ENCODE measurements around the gene SYNCRIP. TPM values are rescaled to one million over a fixed set of nuclear protein-coding genes. Genes with fewer than 3 reads are reported as not detected.
"Not testable (repeated sequence)": the region's sequence is repeated elsewhere in the genome, so short reads cannot be mapped to it uniquely, and the experiment has no call there.

SYNCRIP gene
- total RNA-seq, 2 donors from 2014 or later: 32.6 to 39.0 TPM

GRCh38 chr6:85591207-85591606, 51.5 kb downstream of the SYNCRIP start:
- Histone ChIP-seq H3K9me3 (no peaks in the 10 kb centered on the region), H3K36me3 (no peaks in the 10 kb centered on the region), H3K4me3 (no peak overlapping the region), H3K4me1 (peaks cover 0 to 17% of the 10 kb centered on the region in 2 donors), H3K27ac (no peak overlapping the region), H3K27me3 (no peaks in the 10 kb centered on the region)
- no peak for TF ChIP-seq CTCF (IDR thresholded peaks at IDR 0.05)
- DNase-seq (ENCODE audit: low spot score): no peak

GRCh38 chr6:85585741-85586140, 56.9 kb downstream of the SYNCRIP start:
- H3K36me3 ChIP-seq: no peaks in the 10 kb centered on the region
- H3K27me3 ChIP-seq: no peaks in the 10 kb centered on the region
- no peak for DNase-seq (ENCODE audit: low spot score)
- H3K4me3 ChIP-seq: no peak overlapping the region
- peaks cover 0 to 6% of the 10 kb centered on the region in 2 donors for H3K4me1 ChIP-seq
- peaks cover 0 to 15% of the 10 kb centered on the region in 2 donors for H3K9me3 ChIP-seq
- no peak for TF ChIP-seq CTCF (IDR thresholded peaks at IDR 0.05)
- no peak overlapping the region for H3K27ac ChIP-seq

- not testable (repeated sequence) for H3K27me3 ChIP-seq; H3K27ac ChIP-seq; DNase-seq (ENCODE audit: low spot score); H3K36me3 ChIP-seq; H3K4me3 ChIP-seq
- Histone ChIP-seq H3K4me1 (peaks cover 0 to 32% of the 10 kb centered on the region in 2 donors), H3K9me3 (peaks cover 0 to 15% of the 10 kb centered on the region in 2 donors)
Measured at GRCh38 chr6:85582832-85583231, 59.9 kb downstream of the SYNCRIP start.

GRCh38 chr6:85581572-85581971, 61.1 kb downstream of the SYNCRIP start:
- Histone ChIP-seq H3K4me1 (peaks cover 0 to 38% of the 10 kb centered on the region in 2 donors), H3K4me3 (no peak overlapping the region), H3K27me3 (no peaks in the 10 kb centered on the region), H3K9me3 (peaks cover 0 to 15% of the 10 kb centered on the region in 2 donors), H3K27ac (no peak overlapping the region), H3K36me3 (no peaks in the 10 kb centered on the region)
- no peak for DNase-seq (ENCODE audit: low spot score)
- TF ChIP-seq CTCF (IDR thresholded peaks at IDR 0.05): no peak

- peaks cover 0 to 15% of the 10 kb centered on the region in 2 donors for H3K9me3 ChIP-seq
- no peak for TF ChIP-seq CTCF (IDR thresholded peaks at IDR 0.05)
- H3K27ac ChIP-seq: no peak overlapping the region
- H3K36me3 ChIP-seq: no peaks in the 10 kb centered on the region
- no peak for DNase-seq (ENCODE audit: low spot score)
- no peak overlapping the region for H3K4me3 ChIP-seq
- H3K27me3 ChIP-seq: no peaks in the 10 kb centered on the region
- H3K4me1 ChIP-seq: peaks cover 0 to 45% of the 10 kb centered on the region in 2 donors
Measured at GRCh38 chr6:85580878-85581267, 61.8 kb downstream of the SYNCRIP start.

GRCh38 chr6:85580118-85580877, 62.4 kb downstream of the SYNCRIP start:
- DNase-seq (ENCODE audit: low spot score): no peak
- no peaks in the 10 kb centered on the region for H3K36me3 ChIP-seq
- no peak for TF ChIP-seq CTCF (IDR thresholded peaks at IDR 0.05)
- H3K27ac ChIP-seq: no peak overlapping the region
- H3K9me3 ChIP-seq: peaks cover 0 to 15% of the 10 kb centered on the region in 2 donors
- peaks cover 0 to 45% of the 10 kb centered on the region in 2 donors for H3K4me1 ChIP-seq
- H3K27me3 ChIP-seq: no peaks in the 10 kb centered on the region
- no peak overlapping the region for H3K4me3 ChIP-seq

Measured in right atrium auricular region (tissue), 2 donors.